PFSK-1 (cell line): ENCODE data around the gene TTC13.

Experiments used
- FOXP2 ChIP-seq: optimal IDR thresholded peaks from 2 replicates; pipeline ENCODE3; 2011; ENCODE audit warnings: borderline replicate concordance, control low read depth, inconsistent platforms; ENCODE audit not compliant: insufficient read depth; ENCODE audit errors: extremely low read length, extremely low read depth
- POLR2AphosphoS5 ChIP-seq: IDR thresholded peaks from 2 replicates; pipeline ENCODE4 v1.6.1; 2012; ENCODE audit warnings: low read depth, mild to moderate bottlenecking, control low read depth, low read length, moderate library complexity
- REST ChIP-seq, 2 experiments: IDR thresholded peaks; 2 replicates each; pipeline versions ENCODE4 v1.6.1 to v1.8.0; 2011 to 2012; ENCODE audit warnings: low read depth in 2 of 2, low read length in 2 of 2, control low read depth in 1 of 2, inconsistent platforms in 1 of 2, mild to moderate bottlenecking in 1 of 2, moderate library complexity in 1 of 2; ENCODE audit not compliant: insufficient read depth in 1 of 2
- TAF1 ChIP-seq: IDR thresholded peaks from 2 replicates; pipeline ENCODE4 v1.6.1; 2012; ENCODE audit warnings: low read length, control low read depth, borderline replicate concordance; ENCODE audit not compliant: insufficient read depth

- TF ChIP-seq REST (IDR thresholded peaks at IDR 0.05; ENCODE audit: insufficient read depth in 1 of 2, low read depth in 2 of 2, low read length in 2 of 2), result no peak
- no peak for TF ChIP-seq POLR2AphosphoS5
- no peak for TF ChIP-seq TAF1
- TF ChIP-seq FOXP2, result no peak
Measured at GRCh38 chr1:230985711-230986110, 7.0 kb upstream of the TTC13 start.
